GM21529 (cell line): Measurements from ENCODE around the gene OR8H1.

Experiments used
- ATAC-seq: cut with Tn5 transposase; IDR thresholded peaks from one replicate; pipeline ENCODE4 v1.9.1; 2021; ENCODE audit not compliant: unreplicated experiment

OR8H1 gene, protein sequence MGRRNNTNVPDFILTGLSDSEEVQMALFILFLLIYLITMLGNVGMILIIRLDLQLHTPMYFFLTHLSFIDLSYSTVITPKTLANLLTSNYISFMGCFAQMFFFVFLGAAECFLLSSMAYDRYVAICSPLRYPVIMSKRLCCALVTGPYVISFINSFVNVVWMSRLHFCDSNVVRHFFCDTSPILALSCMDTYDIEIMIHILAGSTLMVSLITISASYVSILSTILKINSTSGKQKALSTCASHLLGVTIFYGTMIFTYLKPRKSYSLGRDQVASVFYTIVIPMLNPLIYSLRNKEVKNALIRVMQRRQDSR

DNA sequence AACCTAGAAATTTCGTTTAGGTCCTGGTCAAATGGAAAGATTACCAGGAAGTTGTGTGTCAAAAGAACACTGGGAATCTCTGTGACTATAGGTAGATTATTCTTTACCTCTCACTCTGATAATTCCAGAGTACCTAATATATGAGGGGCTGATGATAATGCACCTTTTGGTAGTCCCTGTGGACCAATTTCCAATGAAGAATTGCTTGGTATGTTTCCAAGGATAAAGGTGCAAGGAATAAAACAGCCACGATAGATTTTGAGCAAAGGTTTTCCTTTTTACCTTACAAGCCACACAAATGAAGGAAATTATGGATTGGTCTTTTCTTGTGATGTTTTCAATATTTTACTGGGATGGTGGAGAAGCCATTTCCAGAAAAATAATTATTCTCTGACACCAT lies at the start of gene OR8H1:
OR8H1 (minus strand) TSS at position 101 of the 400 bp plus-strand sequence. CDS start 1,192 bp downstream, outside the sequence.
- ATAC-seq: no peak

DNA sequence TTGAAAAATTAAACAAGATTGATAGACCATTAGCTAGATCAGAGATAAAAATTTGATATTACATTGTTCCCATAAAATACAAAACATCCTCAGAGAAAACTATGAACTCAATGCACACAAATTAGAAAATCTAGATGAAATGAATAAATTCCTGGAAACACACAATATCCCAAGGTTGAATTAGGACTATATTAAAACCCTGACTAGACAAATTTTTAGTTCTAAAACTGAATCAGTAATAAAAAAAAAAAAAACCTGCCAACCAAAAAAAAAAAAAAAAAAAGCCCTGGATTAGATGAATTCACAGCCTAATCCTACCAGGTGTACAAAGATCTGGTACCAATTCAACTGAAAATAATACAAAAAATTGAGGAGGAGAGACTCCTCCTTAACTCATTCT lies 48.2 kb upstream of the OR8H1 start:
- ATAC-seq: no peak

DNA sequence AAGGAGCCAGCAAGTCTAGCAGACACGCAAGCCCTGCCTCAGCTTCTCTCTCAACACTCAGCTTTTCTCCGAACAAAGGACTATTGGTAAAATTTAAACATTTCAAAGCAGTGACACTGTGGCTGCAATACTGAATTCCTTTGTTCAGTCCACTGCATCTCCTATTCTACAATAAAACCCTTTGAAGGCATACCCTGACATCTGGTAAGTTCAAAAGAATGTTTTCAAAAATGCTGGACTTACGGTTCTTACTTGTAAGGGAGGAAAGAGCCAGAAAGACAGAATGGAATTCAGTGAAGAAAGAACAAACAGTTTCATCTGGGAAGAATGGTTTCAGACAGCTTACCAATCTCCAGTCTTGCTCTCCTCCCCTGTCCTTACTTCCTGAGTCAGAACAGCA lies 41.1 kb upstream of the OR8H1 start:
- ATAC-seq: no peak

DNA sequence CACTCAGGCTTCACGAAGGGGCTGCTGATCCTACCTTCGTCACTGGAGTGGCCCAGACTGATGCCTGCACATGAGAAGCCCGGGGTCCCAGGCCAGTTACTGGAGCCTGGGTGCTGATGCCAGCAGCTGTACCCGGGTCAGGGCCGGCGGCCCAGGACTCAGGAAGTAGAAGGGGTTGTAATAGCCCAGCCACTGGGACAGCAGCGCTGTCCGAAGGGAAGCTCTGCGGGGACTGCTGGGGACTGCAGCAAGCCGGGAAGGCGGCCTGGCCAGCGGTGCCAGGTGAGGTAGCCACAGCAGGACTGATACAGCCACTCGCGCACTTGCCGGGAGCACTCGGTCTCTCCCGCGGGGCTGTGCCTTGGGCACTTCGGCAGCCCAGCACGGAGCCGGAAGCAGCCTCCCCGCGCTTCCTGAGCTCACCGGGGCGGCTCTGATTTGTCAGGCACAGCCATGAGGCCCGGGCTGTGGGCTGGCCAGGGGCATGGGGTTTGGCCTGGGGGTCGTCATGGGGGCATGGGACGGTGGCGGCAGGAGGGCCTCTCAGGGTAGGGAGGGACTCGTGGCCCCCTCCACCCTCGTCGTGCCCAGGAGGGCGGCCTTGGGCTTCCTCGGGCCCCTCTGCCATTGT lies 39.9 kb upstream of the OR8H1 start:
- no peak for ATAC-seq

DNA sequence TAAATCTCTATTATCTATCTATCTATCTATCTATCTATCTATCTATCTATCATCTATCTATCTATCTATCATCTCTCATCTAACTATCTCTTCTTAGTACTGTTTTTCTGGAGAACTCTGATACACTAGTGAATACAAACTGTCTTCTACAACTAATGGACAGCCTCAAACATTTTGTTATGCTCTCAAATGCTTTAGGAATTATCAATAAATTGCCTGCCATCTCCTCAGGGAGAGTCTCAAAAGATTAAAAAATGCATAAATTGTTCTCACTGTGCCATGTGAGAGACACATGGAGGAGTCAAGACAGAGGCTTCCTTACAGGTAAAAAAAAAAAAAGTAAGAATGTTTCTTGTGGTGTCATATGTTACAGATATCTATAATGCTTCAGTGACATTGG lies 22.8 kb upstream of the OR8H1 start, which contains the start of gene OR8K3:
OR8K3 (plus strand) TSS at position 301 of the 400 bp plus-strand sequence. CDS start 3,163 bp downstream, outside the sequence.
- no peak for ATAC-seq

DNA sequence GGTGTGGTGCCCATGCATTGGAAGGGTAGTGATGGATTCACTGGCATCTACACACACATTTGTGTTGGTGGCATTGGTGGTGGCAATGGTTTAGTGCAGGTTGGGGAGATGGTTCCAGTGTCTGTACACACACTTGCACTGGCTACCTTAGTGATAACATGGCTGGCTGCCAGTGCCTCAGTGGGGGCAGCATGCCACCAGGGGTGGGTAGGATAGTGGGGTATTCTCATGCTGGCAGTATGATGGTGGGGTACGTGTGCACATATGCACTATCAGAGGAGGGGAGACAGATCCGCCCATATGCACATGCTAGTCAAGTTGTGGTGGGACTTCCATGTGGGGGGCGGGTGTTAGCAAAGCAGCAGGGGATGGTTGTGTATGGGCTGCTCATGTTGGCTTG lies 15.8 kb upstream of the OR8H1 start:
- no peak for ATAC-seq

DNA sequence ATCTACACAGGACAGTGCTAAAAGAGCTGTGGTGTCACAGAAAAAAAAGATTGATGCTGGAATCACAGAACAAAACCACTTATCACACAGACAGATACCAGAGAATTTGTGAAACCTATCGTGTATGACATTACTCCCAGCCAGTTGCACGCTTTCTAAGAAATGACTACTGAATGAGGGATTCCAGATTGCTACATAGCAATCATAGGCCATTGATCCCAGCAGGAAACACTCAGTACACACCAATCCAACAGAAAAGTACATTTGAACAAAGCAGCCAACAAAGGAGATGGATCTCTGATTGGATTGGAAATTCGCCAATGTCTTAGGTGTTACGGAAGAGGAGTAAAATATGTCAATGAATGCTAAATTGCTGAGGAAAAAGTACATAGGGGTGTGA lies 4.8 kb upstream of the OR8H1 start:
- ATAC-seq: no peak

DNA sequence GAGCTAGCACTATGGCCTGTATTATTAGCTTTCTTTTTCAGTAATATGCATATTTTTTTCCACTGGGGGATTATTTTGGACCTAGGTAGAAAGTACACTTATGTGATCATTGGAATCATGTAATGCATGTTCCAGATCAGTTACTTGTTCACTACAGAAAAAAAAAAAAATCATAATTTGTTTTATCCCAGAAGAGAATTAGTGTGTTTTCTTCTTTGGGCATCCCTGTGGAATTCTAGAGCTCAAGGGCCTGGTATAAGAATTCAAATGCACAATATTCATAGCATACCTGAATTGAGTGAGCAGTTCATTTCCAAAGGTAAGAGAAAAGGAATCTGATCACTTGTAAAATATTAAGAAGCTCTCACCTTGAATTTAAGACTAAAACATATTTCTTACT lies 18.2 kb downstream of the OR8H1 start, which contains the start of gene OR5T1:
OR5T1 (plus strand) TSS at position 301 of the 400 bp plus-strand sequence. CDS start 1,485 bp downstream, outside the sequence.
- no peak for ATAC-seq

DNA sequence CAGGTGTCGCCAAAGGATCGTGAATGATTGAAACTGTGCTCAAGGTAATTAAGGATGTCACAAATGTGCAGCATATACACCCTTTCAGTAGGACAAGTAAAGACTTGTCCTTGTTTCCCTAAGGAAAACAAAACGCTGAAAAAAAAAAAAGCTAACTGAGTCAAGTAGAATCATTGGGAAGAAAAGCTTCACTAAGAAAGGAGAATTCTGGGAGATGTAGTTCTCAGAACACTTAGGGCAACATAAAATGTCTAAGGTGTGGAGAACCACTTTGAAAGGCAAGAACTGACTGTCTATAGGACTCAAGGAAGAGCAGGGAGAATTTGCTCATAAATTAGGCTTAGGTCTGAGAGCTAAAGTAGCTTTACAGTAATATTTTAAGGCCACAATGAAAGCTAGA lies 21.0 kb downstream of the OR8H1 start:
- ATAC-seq: no peak

DNA sequence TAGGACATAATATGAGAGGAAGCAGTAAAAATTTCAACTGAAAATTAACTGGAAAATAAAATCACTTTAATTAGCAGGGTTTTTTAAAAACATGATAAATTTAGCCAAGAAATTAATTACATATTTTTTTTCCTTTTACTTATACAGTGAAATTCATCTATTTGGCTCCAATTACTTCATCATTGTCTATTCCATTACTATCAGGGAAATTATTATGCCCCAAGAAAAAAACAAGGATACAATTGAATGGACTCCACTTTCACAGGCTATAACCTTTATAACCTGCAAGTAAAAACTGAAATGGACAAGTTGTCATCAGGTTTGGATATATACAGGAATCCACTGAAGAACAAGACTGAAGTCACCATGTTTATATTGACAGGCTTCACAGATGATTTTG lies 40.1 kb downstream of the OR8H1 start, which contains the start of gene OR5T3:
OR5T3 (plus strand) TSS at position 301 of the 400 bp plus-strand sequence; CDS start at position 301, 0 bp downstream.
- ATAC-seq: no peak
